K562 (cell line): ENCODE data around the gene MYO16. TPM values are rescaled to one million over a fixed set of nuclear protein-coding genes. Genes with fewer than 3 reads are reported as not detected.

Experiments
- ATAC-seq: fragments of 200-7000 bp; cut with Tn5 transposase; 3 replicates; pipeline ENCODE4 v1.9.1; 2020; ENCODE audit warnings: moderate library complexity
- BruUV-seq: library from RNA; stranded (reverse); fragments of 400-500 nt; replicated peaks from 2 replicates; lab custom pipeline; 2021; lab: Mats Ljungman, UMichigan
- CTCF ChIA-PET: fragments of 300-600 bp; formaldehyde crosslinking; extraction: SDS; loops from one replicate; lab custom pipeline; 2021; ENCODE audit warnings: low intra/inter-chr PET ratio; lab: Yijun Ruan, JAX
- POLR2A ChIA-PET: fragments of 300-600, 350-650 bp; sonication (Branson Sonifier 250); formaldehyde crosslinking; extraction: SDS; loops from one replicate; lab custom pipeline; 2021; ENCODE audit warnings: antibody characterized with exemption, inconsistent platforms; lab: Yijun Ruan, JAX
- DNase-seq, 4 experiments: peaks; one replicate each; pipeline versions ENCODE4 v3.0.0 to v3.0.0-alpha.2; 2011 to 2018; ENCODE audit warnings: low spot score in 3 of 4, mixed read lengths in 3 of 4; ENCODE audit errors: extremely low read depth in 1 of 4
- FAIRE-seq: peaks from 2 replicates; lab custom pipeline; 2011; peaks lifted over from hg19 to GRCh38; lab: Jason Lieb, UNC
- H2AFZ ChIP-seq: 2 replicates; pipeline ENCODE4 v1.6.0; 2011; ENCODE audit warnings: low read depth, low read length, control low read depth, inconsistent platforms
- H3K27ac ChIP-seq: fragments of 200-600 bp; 3 replicates; pipeline ENCODE4 v1.8.0; 2011; ENCODE audit warnings: low read depth, mild to moderate bottlenecking, control low read depth, inconsistent platforms, low read length, moderate library complexity, mixed read lengths; ENCODE audit errors: extremely low read depth
- H3K27me3 ChIP-seq, 2 experiments: fragments of 300-600 bp in 1 of 2; 2 replicates in 1 of 2; 3 replicates in 1 of 2; pipeline versions ENCODE4 v1.6.0 to v1.8.0; 2011; ENCODE audit warnings: inconsistent platforms in 2 of 2, low read length in 2 of 2, mild to moderate bottlenecking in 1 of 2, mixed read lengths in 1 of 2, moderate library complexity in 1 of 2; ENCODE audit not compliant: control insufficient read depth in 2 of 2, insufficient read depth in 2 of 2
- H3K36me3 ChIP-seq: fragments of 300-600 bp; 3 replicates; pipeline ENCODE4 v1.8.0; 2011; ENCODE audit warnings: mild to moderate bottlenecking, low read length, inconsistent platforms; ENCODE audit not compliant: control insufficient read depth, insufficient read depth
- H3K4me1 ChIP-seq, 2 experiments: fragments of 200-600 bp in 1 of 2; replicated peaks in 1 of 2; 2 replicates in 1 of 2; 3 replicates in 1 of 2; pipeline versions ENCODE4 v1.5.1 to v1.8.0; 2011; ENCODE audit warnings: inconsistent platforms in 2 of 2, low read length in 2 of 2, mild to moderate bottlenecking in 1 of 2, mixed read lengths in 1 of 2, moderate library complexity in 1 of 2; ENCODE audit not compliant: control insufficient read depth in 2 of 2, insufficient read depth in 2 of 2
- H3K4me2 ChIP-seq: 2 replicates; pipeline ENCODE4 v1.6.1; 2011; ENCODE audit warnings: low read length, control low read depth, inconsistent platforms, mixed read lengths; ENCODE audit not compliant: insufficient read depth
- H3K4me3 ChIP-seq: fragments of 200-600 bp; sonication (generic), shearing (Covaris generic); 2 replicates; pipeline ENCODE4 v1.5.1; 2016; ENCODE audit warnings: control low read depth, inconsistent platforms
- H3K79me2 ChIP-seq: fragments of 200-600 bp; 3 replicates; pipeline ENCODE4 v1.8.0; 2011; ENCODE audit warnings: low read length, inconsistent platforms; ENCODE audit not compliant: control insufficient read depth, insufficient read depth
- H3K9ac ChIP-seq, 2 experiments: 2 replicates each; pipeline versions ENCODE4 v1.6.0 to v1.6.1; 2011; ENCODE audit warnings: low read depth in 2 of 2, low read length in 2 of 2, control low read depth in 1 of 2, inconsistent platforms in 1 of 2, mild to moderate bottlenecking in 1 of 2, mixed read lengths in 1 of 2; ENCODE audit not compliant: insufficient read depth in 1 of 2
- H3K9me1 ChIP-seq: one replicate; pipeline ENCODE4 v1.6.0; 2011; ENCODE audit warnings: inconsistent platforms, mild to moderate bottlenecking, low read length, moderate library complexity; ENCODE audit not compliant: control insufficient read depth, insufficient read depth
- H3K9me3 ChIP-seq: replicated peaks from 2 replicates; pipeline ENCODE4 v1.5.1; 2011; ENCODE audit warnings: low read depth, low read length, inconsistent platforms; ENCODE audit not compliant: control insufficient read depth, insufficient read depth
- H4K20me1 ChIP-seq: replicated peaks from 2 replicates; pipeline ENCODE4 v1.6.1; 2011; ENCODE audit warnings: low read length, inconsistent platforms, mixed read lengths; ENCODE audit not compliant: control insufficient read depth, insufficient read depth
- GTF2F1 ChIP-seq: IDR thresholded peaks from 2 replicates; pipeline ENCODE4 v1.6.1; 2011; ENCODE audit warnings: low read depth, low read length, improper control_type of control experiment
- HDAC2 ChIP-seq: fragments of 450-650 bp; IDR thresholded peaks from 2 replicates; pipeline ENCODE4 v1.6.1; 2016; ENCODE audit warnings: mild to moderate bottlenecking
- NR2F6 ChIP-seq: fragments of 450-650 bp; formaldehyde crosslinking; IDR thresholded peaks from 2 replicates; pipeline ENCODE4 v1.4.0; 2020; ENCODE audit warnings: mild to moderate bottlenecking
- SMARCC2 ChIP-seq: fragments of 450-650 bp; IDR thresholded peaks from 2 replicates; pipeline ENCODE4 v1.6.1; 2017; ENCODE audit warnings: antibody characterized with exemption, moderate library complexity, mild to moderate bottlenecking, low read depth
- ZNF239 ChIP-seq: fragments of 250-450 bp; sonication (Bioruptor Pico); IDR thresholded peaks from 2 replicates; pipeline ENCODE4 v1.4.0; 2020; ENCODE audit warnings: mild to moderate bottlenecking
- WGBS: fragments of 100-300 bp; shearing (Covaris generic); methylation state at CpG from one replicate; pipeline ENCODE4 v1.1.6; 2016; ENCODE audit warnings: low coverage, mixed read lengths; ENCODE audit not compliant: insufficient coverage; ENCODE audit errors: missing lambda C conversion rate; 5-methylcytosine and 5-hydroxymethylcytosine counted together
- in situ Hi-C: fragments of 300-500 bp; cut with MboI; formaldehyde crosslinking; loops from 4 replicates; pipeline ENCODE4 v1.15.0; 2018; ENCODE audit warnings: inconsistent platforms, mixed read lengths
- intact Hi-C: fragments of 100-400 bp; cut with micrococcal nuclease; formaldehyde crosslinking; loops from 2 replicates; pipeline ENCODE4 v1.14.2; 2022
- polyA plus RNA-seq, 8 experiments: library from polyadenylated mRNA; depleted of rRNA in 4 of 8; stranded (reverse) in 5 of 8; unstranded in 3 of 8; fragments of >200 nt; fragmentation: Nextera tagmentation in 2 of 8; fragmentation: Illumina TruSeq in 1 of 8; extraction: Ambion mirVana in 2 of 8; extraction: Trizol in 1 of 8; gene quantifications; 2 replicates each; pipeline versions ENCODE4 v1.2.1 to v1.2.3, GENCODE V29; 2011 to 2014; ENCODE audit warnings: inconsistent platforms in 1 of 8, missing spikeins in 1 of 8
- total RNA-seq, 7 experiments: library from RNA; depleted of rRNA in 6 of 7; stranded (reverse); fragments of >200 nt in 6 of 7; fragmentation: Illumina TruSeq in 2 of 7; extraction: Trizol in 2 of 7; gene quantifications; 2 replicates each; pipeline versions ENCODE4 v1.2.1 to v1.2.3, GENCODE V29; 2011 to 2021; ENCODE audit warnings: low replicate concordance in 1 of 7
- TF ChIP-seq, protein P1 (sequence below): sonication (generic); formaldehyde crosslinking; IDR thresholded peaks from 2 replicates; pipeline ENCODE4 v1.8.0; 2023; ENCODE audit warnings: mild to moderate bottlenecking, missing genetic modification reagents

The MYO16 gene
- total and polyA plus RNA-seq, 9 of the 15 experiments (the other 6 are each of a cell fraction or from before 2014, with no cell fraction given) = 4.3 to 45.7 (median 12.1) TPM

DNA sequence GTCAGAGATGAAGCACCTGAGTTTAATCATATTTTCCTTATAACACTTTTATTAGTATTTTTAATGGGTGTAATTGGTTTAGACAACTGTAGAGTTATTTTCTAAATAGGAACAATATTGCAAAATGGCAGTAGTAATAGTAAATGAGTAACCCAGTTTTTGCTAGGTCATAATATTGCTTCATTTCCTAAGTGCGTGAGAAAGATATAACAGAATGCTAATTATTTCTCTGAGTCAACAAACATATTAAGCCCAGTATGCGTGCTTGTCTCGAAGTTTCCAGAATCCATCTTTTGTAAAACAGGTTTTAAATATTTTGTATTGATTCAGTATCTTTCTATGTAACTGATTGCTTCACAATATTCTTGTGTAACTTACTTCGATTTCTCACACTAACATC, 315.3 kb downstream of the MYO16 start:
- TF ChIP-seq SMARCC2 = no peak
- no peak for TF ChIP-seq GTF2F1
- no peak for TF ChIP-seq ZNF239 (CRISPR knock-in tag)
- TF ChIP-seq HDAC2 = no peak
- TF ChIP-seq, protein P1, sequence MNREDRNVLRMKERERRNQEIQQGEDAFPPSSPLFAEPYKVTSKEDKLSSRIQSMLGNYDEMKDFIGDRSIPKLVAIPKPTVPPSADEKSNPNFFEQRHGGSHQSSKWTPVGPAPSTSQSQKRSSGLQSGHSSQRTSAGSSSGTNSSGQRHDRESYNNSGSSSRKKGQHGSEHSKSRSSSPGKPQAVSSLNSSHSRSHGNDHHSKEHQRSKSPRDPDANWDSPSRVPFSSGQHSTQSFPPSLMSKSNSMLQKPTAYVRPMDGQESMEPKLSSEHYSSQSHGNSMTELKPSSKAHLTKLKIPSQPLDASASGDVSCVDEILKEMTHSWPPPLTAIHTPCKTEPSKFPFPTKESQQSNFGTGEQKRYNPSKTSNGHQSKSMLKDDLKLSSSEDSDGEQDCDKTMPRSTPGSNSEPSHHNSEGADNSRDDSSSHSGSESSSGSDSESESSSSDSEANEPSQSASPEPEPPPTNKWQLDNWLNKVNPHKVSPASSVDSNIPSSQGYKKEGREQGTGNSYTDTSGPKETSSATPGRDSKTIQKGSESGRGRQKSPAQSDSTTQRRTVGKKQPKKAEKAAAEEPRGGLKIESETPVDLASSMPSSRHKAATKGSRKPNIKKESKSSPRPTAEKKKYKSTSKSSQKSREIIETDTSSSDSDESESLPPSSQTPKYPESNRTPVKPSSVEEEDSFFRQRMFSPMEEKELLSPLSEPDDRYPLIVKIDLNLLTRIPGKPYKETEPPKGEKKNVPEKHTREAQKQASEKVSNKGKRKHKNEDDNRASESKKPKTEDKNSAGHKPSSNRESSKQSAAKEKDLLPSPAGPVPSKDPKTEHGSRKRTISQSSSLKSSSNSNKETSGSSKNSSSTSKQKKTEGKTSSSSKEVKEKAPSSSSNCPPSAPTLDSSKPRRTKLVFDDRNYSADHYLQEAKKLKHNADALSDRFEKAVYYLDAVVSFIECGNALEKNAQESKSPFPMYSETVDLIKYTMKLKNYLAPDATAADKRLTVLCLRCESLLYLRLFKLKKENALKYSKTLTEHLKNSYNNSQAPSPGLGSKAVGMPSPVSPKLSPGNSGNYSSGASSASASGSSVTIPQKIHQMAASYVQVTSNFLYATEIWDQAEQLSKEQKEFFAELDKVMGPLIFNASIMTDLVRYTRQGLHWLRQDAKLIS (CRISPR knock-in tag) = no peak
- TF ChIP-seq NR2F6 (CRISPR knock-in tag) = no peak
- H2AFZ ChIP-seq = no peak overlapping the region
- no peak for DNase-seq
- H3K4me3 ChIP-seq = no peak overlapping the region
- H3K27ac ChIP-seq = no peak overlapping the region
- in situ Hi-C loops (no loop called here), intact Hi-C loops (no loop called here)
- FAIRE-seq = no peak
- POLR2A ChIA-PET = no interaction called here
- no peak overlapping the region for H3K9ac ChIP-seq
- 45% methylated on average over 4 of the region's 4 CpGs for WGBS
- CTCF ChIA-PET = no interaction called here
- no peaks in the 10 kb centered on the region for H3K27me3 ChIP-seq
- no peaks in the 10 kb centered on the region for H4K20me1 ChIP-seq
- H3K9me1 ChIP-seq = no peaks in the 10 kb centered on the region
- no peaks in the 10 kb centered on the region for H3K36me3 ChIP-seq
- H3K4me2 ChIP-seq = no peak overlapping the region
- no peaks in the 10 kb centered on the region for H3K79me2 ChIP-seq
- no TSS peak for BruUV-seq
- H3K4me1 ChIP-seq = no peaks in the 10 kb centered on the region
- no peaks in the 10 kb centered on the region for H3K9me3 ChIP-seq
- no peak for ATAC-seq
